Superior temporal gyrus (tissue), 1 donor: ENCODE results near the gene GLP1R.
"Not testable (repeated sequence)": the region's sequence is repeated elsewhere in the genome, so short reads cannot be mapped to it uniquely, and the experiment has no call there.

ENCODE experiments used
- DNase-seq: peaks from one replicate; pipeline ENCODE4 v3.0.0-alpha.2; 2016; ENCODE audit errors: extremely low spot score

The GLP1R gene

DNA sequence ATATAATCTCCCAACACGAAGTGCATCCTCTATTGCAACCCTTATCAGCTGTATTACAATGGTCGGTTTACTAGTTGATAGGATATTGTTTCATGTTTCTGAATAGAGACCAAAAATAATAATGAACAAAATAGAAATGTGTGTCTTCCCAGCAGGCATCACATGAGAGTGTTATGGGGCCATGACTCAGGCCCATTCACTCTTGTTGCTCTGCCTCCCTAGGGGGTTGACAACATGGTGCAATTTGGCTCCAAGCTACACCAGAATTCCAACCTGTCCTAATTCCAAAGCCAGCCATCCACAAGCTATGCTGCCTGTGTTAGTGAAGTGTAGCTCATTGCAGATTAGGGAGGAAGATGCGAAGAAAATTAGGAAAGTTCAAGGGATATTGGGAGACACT is 79.5 kb downstream of the GLP1R start:
- DNase-seq: no peak

- DNase-seq: no peak
Observed at GRCh38 chr6:39128832-39129231, 80.3 kb downstream of the GLP1R start.

DNA sequence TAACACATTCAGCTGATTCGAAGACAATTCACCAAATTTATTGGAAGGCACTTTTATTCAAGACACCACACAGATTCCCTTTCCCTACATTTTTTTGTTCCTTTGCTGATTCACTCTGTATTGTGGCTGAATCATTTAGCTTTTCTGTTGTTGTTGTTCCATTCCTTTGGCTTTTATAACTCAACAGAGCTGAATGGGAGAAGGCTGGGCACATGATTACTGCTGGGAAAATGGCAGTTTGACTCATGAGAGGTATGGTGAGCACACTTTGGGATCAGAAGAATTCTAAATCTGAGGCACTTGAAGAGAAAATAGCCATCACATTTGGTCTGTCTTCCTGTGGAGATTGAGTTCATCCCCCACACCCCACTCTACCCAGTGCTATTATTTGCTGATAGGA is 82.1 kb downstream of the GLP1R start:
- no peak for DNase-seq

GRCh38 chr6:39134761-39135160 is 86.2 kb downstream of the GLP1R start:
- DNase-seq: not testable (repeated sequence)

DNA sequence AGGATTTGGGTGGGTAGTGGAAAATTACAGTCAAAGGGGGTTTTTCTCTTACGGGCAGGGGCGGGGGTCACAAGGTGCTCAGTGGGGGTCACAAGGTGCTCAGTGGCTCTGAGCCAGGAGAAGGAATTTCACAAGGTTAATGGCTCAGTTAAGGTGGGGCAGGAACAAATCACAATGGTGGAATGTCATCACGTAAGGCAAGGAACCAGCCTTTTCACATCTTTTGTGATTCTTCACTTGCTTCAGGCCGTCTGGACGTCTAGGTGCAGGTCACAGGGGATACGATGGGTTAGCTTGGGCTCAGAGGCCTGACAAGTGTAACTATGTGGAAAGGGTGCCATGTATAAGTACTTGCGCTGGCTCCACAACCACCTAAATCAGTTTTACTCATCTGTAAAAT is 87.6 kb downstream of the GLP1R start:
- DNase-seq: not testable (repeated sequence)

- DNase-seq: no peak
Observed at GRCh38 chr6:39137245-39137644, 88.7 kb downstream of the GLP1R start.
